ENCODE results near the gene PBOV1.

The PBOV1 gene

GRCh38 chr6:138218449-138218848, at the start of gene PBOV1:
PBOV1 (minus strand) TSS chr6:138218491; CDS start chr6:138218395, 96 bp downstream.
- DNase-seq, result no peak

- DNase-seq, result no peak
Observed at GRCh38 chr6:138266095-138266494, 47.8 kb upstream of the PBOV1 start.

GRCh38 chr6:138264372-138264880, 46.1 kb upstream of the PBOV1 start:
- no peak for DNase-seq

- no peak for DNase-seq
Observed at GRCh38 chr6:138263963-138264362, 45.7 kb upstream of the PBOV1 start.

GRCh38 chr6:138261116-138261780, 43.0 kb upstream of the PBOV1 start:
- DNase-seq, result no peak

GRCh38 chr6:138258991-138259390, 40.7 kb upstream of the PBOV1 start:
- DNase-seq, result no peak

GRCh38 chr6:138258197-138258596, 39.9 kb upstream of the PBOV1 start:
- DNase-seq, result no peak

- DNase-seq, result no peak
Observed at GRCh38 chr6:138257638-138258040, 39.3 kb upstream of the PBOV1 start.

- no peak for DNase-seq
Observed at GRCh38 chr6:138255443-138255842, 37.2 kb upstream of the PBOV1 start.

GRCh38 chr6:138253731-138254130, 35.4 kb upstream of the PBOV1 start:
- DNase-seq, result no peak

- no peak for DNase-seq
Observed at GRCh38 chr6:138250513-138251247, 32.4 kb upstream of the PBOV1 start.

GRCh38 chr6:138250053-138250452, 31.8 kb upstream of the PBOV1 start:
- DNase-seq, result no peak

- DNase-seq, result no peak
Observed at GRCh38 chr6:138248878-138249277, 30.6 kb upstream of the PBOV1 start.

- DNase-seq, result no peak
Observed at GRCh38 chr6:138248011-138248410, 29.7 kb upstream of the PBOV1 start.

- no peak for DNase-seq
Observed at GRCh38 chr6:138246650-138247440, 28.6 kb upstream of the PBOV1 start.

GRCh38 chr6:138245751-138246150, 27.5 kb upstream of the PBOV1 start:
- no peak for DNase-seq

GRCh38 chr6:138242987-138243592, 24.8 kb upstream of the PBOV1 start:
- no peak for DNase-seq

GRCh38 chr6:138241934-138242333, 23.6 kb upstream of the PBOV1 start:
- no peak for DNase-seq

- DNase-seq, result no peak
Observed at GRCh38 chr6:138241381-138241780, 23.1 kb upstream of the PBOV1 start.

- DNase-seq, result no peak
Observed at GRCh38 chr6:138240476-138241245, 22.4 kb upstream of the PBOV1 start.

GRCh38 chr6:138239774-138240173, 21.5 kb upstream of the PBOV1 start:
- no peak for DNase-seq

GRCh38 chr6:138238368-138238767, 20.1 kb upstream of the PBOV1 start:
- no peak for DNase-seq
